Central memory CD4-positive, alpha-beta T cell (primary cell): ENCODE data around the gene KDM3A.

Experiments
- DNase-seq: peaks from one replicate; pipeline ENCODE4 v3.0.0; 2022
- total RNA-seq, 3 experiments: gene quantifications; one replicate each; lab custom pipeline; 2026; lab: John Stamatoyannopoulos, UW

KDM3A gene, protein sequence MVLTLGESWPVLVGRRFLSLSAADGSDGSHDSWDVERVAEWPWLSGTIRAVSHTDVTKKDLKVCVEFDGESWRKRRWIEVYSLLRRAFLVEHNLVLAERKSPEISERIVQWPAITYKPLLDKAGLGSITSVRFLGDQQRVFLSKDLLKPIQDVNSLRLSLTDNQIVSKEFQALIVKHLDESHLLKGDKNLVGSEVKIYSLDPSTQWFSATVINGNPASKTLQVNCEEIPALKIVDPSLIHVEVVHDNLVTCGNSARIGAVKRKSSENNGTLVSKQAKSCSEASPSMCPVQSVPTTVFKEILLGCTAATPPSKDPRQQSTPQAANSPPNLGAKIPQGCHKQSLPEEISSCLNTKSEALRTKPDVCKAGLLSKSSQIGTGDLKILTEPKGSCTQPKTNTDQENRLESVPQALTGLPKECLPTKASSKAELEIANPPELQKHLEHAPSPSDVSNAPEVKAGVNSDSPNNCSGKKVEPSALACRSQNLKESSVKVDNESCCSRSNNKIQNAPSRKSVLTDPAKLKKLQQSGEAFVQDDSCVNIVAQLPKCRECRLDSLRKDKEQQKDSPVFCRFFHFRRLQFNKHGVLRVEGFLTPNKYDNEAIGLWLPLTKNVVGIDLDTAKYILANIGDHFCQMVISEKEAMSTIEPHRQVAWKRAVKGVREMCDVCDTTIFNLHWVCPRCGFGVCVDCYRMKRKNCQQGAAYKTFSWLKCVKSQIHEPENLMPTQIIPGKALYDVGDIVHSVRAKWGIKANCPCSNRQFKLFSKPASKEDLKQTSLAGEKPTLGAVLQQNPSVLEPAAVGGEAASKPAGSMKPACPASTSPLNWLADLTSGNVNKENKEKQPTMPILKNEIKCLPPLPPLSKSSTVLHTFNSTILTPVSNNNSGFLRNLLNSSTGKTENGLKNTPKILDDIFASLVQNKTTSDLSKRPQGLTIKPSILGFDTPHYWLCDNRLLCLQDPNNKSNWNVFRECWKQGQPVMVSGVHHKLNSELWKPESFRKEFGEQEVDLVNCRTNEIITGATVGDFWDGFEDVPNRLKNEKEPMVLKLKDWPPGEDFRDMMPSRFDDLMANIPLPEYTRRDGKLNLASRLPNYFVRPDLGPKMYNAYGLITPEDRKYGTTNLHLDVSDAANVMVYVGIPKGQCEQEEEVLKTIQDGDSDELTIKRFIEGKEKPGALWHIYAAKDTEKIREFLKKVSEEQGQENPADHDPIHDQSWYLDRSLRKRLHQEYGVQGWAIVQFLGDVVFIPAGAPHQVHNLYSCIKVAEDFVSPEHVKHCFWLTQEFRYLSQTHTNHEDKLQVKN (N-terminal part only)
- 54.6 to 335 (median 214) reads per million in 3 experiments for total RNA-seq

DNA sequence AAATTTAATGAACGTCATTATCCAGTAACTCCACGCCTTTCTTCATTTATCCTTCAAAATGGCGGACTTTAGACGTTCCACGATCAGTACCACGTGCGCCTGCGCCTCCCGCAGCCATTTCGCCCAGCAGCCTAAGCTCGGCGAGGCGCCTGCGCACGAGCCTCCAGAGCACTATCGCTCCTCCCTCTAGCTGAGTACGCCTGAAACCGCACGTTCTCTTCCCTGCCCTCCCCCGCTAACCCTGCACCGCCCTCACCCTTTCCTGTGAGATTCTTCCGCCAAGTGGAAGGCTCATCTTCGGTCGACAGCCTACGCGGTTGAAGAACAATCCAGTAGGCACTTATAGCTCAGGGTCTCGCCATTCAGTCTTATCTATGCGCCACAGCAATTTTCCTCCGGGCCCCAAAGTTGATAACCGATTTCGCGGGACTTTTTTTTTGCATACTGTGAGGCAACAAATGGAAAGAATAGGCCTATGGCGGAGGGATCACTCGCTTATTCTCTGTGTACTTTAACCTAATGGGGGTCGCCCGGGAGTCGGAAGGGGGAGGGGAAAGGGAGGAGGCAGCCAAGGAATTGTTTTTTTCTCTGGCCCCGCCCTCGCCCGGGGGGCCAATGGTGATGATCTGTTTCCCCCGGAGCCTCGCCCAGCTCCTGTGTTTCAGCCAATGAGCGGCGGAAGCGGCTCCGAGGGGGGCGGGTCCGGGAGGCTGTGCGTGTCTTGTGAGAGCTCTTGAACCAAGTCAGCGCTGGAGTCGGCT lies at the start of gene KDM3A:
TSS of gene KDM3A (plus strand) at position 741 of the 761 bp plus-strand sequence. CDS start 677 bp downstream, outside the sequence.
- peak; percentile 99 for DNase-seq

DNA sequence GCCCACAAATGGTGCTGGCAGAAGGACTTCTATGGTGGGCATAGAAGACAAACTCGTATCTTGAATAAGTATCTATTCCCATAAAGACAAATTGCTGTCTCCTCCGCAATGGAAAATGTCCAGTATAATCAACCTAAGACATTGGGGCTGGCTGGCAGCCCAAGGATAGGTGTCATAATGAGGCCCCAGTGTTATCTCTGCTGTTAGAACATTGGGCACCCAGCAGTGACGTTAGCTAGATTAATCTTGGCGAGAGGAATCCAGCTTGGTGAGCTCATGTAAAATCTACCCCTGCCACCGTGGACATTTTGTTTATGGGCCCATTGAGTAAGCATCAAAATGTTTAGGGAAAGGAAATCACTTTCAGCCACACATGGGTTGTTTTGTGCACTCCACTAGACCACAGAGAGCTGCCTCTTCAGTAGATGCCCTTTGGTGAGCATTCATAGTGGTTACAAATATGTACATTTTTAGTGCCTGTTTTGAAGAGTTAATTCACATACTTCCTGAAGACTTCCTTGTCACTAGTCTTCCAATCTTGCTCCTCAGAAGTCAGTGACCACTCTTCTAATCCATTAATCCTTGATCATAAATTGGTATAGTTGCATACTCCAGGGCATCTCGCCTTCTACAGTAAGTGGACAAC lies 48.2 kb upstream of the KDM3A start:
- no peak for DNase-seq

DNA sequence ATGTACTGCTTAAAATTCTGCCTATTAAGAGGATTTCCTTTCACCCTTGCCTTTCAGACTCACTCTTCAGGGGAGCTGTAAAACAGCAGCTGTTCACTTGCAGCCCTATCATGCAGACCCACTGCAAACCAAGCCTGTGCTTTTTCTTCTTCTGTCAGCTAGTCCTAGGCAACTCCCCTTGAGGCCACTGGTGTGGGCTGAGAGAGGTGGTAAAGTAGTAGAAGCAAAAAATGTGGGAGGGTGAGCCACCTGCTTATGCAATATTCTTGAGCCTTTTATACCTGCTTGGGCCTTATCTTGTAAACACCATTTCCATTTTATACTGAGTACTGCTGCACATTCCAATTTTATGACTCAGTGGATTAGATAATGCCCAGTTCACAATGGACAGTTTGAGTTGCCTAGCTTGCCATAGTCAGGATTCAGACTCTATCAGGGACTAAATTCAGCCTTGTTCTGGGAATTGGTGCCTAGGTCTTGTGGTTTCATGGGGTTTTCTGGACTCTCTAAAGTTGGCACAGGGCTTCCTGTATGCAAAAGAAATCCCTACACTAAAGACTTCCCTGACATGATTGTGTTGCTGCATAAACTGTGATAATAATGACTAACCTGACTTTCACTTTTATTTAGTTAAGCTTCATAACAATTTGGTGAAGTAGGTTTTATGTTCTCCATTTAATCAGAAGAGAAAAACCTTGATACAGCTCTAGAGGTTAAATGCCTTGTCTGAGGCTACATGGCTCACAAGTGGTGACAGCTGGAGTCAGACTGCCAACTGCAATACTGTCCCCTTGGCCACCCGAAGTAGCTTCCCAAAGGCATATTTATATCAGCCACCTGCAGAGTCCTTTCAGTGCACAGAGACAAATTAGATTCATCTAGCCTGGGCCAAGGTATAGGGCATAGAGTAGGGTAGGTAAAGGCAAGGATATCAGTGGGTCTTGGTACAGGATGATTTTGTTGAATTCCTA lies 47.4 kb upstream of the KDM3A start:
- no peak for DNase-seq

DNA sequence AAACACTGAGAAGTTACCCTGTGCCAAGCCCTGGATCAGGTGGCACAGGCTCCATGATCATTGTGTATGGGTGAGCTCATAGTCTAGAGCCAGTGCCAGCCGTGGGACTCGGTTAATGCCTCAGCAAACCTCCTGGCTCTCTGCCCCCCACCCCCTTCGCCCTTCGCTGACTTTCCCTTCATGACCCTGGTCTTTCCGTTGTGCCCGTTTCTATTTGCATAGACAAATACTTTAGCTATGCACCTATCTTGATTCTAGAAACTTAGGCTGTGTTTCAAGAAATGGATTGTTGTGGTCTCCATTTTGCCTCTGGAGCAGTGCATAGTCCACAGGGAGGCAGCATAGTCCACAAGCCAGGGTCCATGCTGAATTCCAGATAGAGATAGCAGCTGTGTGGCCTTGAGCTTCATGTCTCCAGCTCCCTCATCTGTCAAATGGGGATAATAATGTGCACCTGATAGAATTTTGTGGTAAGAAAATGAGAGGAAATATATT lies 44.8 kb upstream of the KDM3A start:
- no peak for DNase-seq

DNA sequence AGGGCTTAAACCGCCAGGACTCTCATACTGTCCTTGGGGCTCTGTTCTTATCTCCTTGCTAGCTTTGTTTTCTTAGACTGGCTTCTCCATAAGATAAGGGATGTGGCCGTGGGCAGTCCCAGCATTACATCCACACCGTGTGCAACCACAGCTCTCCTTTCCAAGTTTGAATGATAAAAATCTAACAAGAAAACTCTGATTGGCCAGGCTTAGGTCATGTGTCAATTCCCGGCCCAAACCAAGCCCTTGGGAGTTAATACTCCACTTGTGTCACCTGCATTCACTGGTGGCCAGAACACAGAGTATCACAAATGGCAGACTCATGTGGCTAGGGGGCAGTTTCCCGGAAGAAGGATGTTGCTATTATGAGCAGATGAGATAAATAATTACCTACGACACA lies 43.2 kb upstream of the KDM3A start:
- no peak for DNase-seq

DNA sequence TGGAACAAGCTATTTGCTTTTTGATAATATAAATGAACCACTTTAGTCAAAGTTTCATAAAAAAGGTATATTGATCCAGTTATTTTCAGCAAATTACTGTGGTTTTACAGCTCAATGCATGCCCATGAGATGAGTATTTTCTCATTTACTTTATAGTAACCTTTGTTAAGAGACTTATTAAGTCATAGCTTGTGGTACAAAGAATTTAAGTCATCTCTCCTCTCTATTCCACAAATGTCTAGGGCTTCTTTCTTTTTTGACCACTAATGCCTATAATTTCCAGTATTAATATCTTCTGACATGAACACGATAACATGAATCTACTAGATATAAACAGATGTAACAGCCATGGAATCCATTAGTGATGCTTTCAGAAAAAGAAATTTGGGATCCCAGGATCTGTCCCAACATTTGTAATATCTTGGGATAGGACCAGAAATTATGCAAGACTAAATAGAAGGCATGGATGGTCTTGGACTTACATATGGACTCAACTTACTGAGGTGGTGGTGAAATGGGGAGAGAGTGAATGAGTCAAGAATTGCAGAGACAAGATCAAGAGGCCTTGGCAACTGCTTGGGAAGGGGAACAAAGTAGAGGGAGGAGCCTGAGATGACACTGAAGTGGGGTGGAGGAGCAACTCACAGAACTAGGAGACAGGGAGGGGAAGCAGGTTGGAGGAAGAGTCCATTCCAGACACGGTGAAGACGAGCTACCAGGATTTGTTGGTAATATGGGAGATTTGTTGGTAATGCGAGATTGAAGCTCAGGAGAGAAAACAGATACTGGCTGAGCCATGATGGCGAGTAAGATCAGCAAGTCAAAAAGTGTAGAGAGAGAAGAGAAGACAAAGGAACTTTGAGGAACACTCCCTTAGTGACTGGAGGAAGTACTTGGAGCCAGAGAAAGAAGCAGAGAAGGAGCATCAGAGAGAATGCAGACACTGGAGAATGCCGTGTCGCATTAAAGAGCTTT lies 42.4 kb upstream of the KDM3A start:
- no peak for DNase-seq

DNA sequence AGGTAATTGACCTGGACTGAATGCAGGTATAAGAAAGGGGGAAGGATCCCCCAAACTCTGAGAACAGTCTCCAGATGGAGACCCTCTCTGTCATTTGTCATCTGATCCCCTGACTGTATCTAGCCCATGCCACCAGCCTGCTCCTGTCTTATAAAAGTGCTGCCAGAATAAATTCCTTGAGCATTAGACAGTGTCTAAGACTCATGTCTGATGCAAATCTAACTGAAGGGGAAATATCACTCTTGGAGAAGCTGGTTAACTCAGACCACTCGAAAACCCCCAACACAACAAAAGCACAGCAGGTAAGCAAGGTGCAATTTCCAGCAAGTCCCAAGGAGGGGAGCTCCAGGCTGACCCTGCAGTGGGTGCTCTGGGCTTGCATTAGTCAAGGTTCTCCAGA lies 40.9 kb upstream of the KDM3A start:
- no peak for DNase-seq

DNA sequence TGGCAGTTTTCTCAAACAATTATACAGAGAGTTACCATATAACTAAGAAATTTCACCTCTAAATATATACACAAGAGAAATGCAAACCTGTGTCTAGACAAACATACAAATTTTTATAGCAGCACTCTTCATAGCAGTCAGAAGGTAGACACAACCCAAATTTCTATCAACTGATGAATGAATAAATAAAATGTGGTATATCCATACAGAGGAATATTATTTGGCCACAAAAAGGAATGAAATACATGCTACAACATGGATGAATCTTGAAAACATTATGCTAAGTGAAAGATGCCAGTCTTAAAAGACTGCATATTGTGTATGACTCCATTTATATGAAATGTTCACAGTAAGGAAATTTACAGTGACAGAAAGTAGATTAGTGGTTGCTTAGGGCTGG lies 30.6 kb upstream of the KDM3A start:
- no peak for DNase-seq

DNA sequence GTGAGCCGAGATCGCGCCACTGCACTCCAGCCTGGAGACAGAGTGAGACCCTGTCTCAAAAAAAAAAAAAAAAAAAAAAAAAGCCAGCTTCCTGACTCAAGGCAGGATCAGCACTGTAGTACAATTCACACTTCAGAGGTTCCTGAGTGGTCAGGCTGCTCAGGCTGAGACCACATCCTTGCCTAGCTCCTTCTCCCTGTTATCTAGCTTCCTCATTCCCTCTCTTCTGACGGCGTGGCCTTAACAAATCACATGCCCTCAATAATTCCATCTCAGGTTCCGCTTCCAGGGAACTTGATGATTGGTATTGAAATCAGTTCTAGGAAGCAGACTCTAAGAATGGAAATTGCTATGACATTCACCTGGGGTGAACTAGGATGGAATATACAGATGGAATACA lies 29.8 kb upstream of the KDM3A start:
- no peak for DNase-seq

DNA sequence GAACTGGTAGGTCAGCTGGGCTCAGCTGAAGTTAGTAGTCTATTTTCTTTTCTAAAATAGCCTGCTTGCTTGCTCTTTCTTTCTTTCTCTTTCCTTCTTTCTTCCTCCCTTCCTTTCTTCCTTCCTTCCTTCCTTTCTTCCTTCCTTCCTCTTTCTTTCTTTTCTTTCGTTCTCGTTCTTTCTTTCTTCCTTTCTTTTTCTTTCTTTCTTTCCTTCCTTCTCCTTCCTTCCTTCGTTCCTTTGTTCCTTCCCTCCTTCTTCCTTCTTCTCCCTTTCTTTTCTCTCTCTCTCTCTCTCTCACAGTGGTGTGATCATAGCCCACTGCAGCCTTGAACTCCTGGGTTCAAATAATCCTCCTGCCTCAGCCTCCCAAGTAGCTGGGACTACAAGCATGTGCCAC lies 29.2 kb upstream of the KDM3A start:
- no peak for DNase-seq

DNA sequence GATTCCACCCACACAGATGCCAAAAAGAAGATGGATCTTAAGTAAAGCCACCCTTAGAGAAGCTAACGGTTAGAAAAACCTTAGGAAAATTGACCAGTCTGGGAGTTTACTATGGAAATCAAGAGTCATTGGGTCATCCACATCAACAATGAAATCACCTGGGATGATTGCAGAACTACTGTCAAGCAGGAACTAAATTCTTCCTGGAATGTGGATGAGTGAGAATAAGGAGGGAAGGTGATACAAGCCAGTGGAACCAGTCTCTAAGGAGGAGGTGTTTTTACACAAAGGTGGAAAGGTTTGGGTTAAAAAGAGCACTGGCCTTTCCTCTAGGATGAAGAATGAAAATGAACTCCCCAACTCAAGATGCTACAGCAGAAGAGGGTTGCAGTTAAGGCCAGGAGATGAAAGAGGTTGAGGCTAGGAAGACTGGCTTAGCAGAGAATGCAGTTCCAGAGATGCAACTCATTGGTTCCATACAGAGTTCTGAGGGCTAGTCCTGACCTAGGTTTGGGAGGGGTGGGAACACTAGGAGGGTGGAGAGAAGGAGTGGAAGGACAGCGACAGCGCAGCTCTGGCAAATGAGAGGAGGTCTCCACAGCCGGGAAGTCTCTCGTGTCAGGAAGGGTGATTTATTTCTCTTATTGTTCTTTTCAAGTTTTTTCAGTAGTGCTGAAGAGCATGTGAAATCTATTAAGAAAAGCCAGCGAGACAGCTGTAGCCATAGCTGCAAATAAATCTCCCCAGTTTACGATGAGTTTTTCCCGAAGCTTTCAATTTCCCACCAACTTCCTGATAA lies 27.7 kb upstream of the KDM3A start:
- DNase-seq = no peak

DNA sequence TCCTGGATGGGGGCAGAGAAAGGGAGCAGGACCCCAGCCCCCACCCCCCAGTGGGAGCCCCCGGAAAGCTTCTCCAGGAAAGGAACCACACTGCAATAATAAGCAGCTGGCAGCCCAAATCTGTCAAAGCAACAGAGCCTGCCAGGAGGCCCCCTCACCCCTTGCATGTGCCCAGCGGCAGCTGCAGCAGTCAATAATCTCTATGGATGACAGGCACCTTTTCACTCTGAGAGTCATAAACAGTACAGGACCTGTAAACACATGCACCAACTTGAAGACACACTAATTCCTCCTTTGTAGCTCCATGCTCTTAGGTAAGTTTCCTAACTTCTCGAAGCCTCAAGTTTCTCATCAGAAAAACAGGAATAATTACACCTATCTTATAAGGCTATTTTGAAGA lies 26.2 kb upstream of the KDM3A start:
- DNase-seq = no peak

DNA sequence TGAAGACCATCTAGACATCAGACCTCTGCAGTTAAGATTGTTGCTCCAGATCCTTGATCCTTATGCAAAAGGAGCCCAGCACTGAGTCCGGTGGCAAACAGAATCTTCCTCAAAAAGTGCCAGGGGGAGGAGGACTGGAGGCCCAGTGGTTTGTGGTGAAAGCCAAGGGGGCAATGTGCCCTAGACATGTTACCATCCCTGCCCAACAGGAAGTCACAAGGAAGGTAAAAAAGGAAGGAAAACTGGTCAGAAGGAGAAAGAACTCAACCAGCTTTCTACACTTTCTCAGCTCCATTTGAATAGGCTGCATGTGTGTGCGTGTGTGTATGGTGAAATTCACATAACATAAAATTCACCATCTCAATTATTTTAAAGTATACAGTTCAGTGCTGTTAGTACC lies 25.0 kb upstream of the KDM3A start:
- no peak for DNase-seq

DNA sequence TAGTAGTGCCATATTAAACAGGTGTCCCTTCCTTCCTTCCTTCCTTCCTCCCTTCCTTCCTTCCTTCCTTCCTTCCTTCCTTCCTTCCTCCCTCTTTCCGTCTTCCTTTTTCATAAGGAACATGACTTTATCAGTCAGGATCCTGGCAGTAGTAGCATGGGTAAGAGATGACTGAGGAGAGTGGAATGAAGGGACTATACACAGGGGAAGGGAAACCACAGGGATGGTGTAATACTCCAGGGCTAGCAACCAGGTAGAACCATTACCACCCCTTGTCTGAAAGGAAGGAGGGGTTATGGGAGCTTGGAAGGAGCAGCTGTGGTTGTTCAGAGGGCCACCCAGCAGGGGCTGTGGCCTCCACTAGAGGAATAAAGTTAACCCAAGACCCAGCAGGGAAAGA lies 23.2 kb upstream of the KDM3A start:
- DNase-seq = no peak

DNA sequence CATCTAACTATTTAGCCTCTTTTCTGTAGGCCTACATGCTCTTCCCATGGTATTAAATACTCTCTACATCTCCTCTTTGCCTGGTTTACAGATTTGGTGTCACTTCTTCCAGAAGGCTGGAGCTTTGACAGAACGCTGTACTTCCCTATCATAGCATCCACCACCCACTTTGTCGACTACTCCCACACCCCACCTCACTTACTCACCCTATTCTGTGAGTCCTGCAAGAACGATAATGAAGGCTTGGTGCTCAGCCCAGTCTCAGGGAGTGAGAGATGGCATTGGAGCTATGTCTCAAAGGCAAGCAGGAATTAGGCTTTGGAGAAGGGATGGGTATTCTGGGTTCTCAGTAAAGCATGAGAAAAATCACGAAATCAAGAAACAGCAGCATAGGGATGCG lies 20.3 kb upstream of the KDM3A start:
- DNase-seq = no peak

DNA sequence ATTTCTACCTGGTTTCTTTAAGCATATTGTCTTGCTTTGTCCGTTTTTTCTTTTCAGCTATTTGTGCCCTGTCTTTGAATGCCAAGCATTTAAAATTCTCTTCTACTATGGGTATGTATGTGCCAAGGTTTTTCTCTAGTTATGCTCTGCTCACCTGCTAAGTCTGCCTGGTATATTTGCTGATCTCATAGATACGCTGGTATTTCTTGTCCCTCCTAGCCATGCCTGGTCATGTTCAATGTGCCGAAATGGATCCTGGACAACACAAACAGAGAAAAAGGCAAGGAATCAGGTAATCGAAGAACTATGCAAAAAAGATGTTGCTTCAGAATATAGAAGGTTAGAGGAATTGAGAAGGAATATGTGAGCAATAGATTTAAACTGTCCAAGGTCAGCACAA lies 14.9 kb upstream of the KDM3A start:
- DNase-seq = no peak

DNA sequence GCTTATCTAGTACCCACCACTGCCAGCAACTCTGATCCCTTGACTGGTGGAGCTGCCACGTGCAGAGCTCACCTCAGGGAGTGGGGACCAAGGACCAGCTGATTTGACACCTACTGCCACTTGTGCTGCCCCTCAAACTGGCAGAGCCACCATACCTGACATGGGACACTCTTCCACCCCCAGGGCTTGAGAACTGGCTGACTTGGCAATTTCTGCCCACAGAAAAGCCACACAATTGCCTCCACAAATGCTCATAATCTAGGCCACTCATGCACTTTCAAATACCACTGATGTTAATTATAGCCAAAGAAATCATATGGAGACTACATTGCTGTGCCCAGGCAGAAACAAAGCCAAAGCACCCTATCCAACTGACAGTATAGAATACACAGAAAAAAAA lies 11.8 kb upstream of the KDM3A start:
- no peak for DNase-seq

DNA sequence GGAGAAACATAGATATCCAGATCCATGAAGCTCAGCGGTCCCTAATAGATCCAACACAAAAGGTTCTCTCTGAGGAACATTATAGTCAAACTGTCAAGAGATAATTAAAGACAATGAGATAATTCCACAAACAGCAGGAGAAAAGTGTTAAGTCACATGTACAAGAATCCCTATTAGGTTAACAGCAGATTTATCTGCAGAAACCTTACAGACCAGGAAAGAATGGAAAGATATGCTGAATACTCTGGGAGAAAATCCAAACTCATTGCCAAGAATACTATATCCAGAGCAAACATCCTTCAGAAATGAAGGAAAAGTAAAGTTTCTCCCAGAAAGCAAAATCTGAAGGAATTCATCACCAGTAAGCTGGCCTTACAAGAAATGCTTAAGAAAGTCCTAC lies 10.8 kb upstream of the KDM3A start:
- DNase-seq = no peak
